Measurements from ENCODE around the gene DGKI.

- no peak for TF ChIP-seq CTCF (IDR thresholded peaks at IDR 0.05 in 2 of 3, conservative IDR thresholded peaks at IDR 0.05 in 1 of 3; ENCODE audit: borderline replicate concordance in 1 of 3, insufficient read depth in 1 of 3, low read depth in 2 of 3, low read length in 2 of 3)
- no peak for TF ChIP-seq ZNF274 (IDR thresholded peaks at IDR 0.05; ENCODE audit: low read depth, low read length)
- TF ChIP-seq MAX (IDR thresholded peaks at IDR 0.05), result no peak
- TF ChIP-seq CEBPB (IDR thresholded peaks at IDR 0.05; ENCODE audit: low read depth), result no peak
- TF ChIP-seq FOSL1 (IDR thresholded peaks at IDR 0.05; ENCODE audit: low read depth), result no peak
Measured at GRCh38 chr7:137342265-137342664, 504.5 kb downstream of the DGKI start.

Measured in HCT116 (cell line).